IPS-18c (cell line): Measurements from ENCODE around the gene PBRM1.
A peak's percentile ranks its signal among the peaks of the same experiment; 100 is the strongest.

Source experiments
- H3K4me3 ChIP-seq: 2 replicates; pipeline ENCODE4 v1.7.0; 2013; ENCODE audit warnings: low read depth, mild to moderate bottlenecking, low read length, moderate library complexity; ENCODE audit not compliant: insufficient read depth
- H3K9me3 ChIP-seq: one replicate; pipeline ENCODE4 v1.6.1; 2013; ENCODE audit warnings: mild to moderate bottlenecking, low read length, moderate library complexity; ENCODE audit not compliant: control insufficient read depth, insufficient read depth

PBRM1 gene

GRCh38 chr3:52707585-52707984 lies 21.9 kb upstream of the PBRM1 start:
- H3K9me3 ChIP-seq, result no peaks in the 10 kb centered on the region
- no peak overlapping the region for H3K4me3 ChIP-seq

DNA sequence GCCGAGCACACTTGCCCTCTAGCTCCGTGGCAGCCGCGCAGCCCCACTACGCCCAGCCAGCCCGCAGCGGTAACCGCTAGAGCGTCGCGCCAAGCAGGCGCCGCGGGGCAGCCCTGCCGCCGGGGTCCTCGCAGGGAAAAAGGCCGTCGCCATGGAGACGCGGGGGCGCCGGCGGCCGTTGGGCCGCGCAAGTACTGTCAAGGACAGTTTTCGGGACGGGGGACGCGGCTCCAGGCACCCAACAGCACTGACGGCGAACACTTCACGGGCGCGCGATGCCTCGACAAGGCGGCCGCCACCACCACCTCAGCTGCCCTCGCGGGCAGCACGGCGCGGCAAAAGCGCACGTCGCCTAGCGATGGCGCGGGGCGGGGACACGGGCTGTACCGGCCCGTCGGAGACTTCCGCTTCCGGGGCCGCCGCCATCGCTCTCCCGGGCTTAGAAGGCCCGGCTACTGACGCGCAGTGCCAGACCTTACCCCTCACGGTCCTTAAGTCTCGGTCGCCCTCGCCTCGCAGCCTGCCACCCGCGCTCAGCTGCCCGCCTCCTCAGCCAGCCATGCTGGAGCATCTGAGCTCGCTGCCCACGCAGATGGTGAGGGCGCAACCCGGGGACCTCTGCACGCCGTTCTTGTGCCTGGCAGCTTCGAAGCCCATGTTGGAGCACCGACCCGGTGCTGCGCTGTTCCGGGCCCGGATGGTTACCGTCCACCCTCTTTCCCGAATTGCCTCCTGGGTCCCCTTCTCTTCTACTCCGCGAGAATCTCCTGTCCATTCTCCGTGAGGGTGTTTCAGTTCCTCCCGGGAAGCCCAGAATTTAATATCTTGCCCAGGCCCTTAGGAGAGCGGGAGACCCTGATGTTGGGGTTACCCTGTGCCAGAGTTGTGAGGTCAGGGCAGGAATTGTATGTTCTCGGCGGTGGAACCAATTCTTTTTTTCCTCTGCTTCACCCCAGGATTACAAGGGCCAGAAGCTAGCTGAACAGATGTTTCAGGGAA lies 20.3 kb upstream of the PBRM1 start, which contains the start of the genes GLT8D1 and SPCS1:
Gene GLT8D1 (minus strand): TSS at position 104 of the 999 bp plus-strand sequence. CDS start 5,331 bp downstream, outside the sequence.
Gene SPCS1 (plus strand): TSS at position 419 of the 999 bp plus-strand sequence. CDS start 141 bp downstream, at position 560.
- H3K4me3 ChIP-seq, result peak within 1 kb of the TSS; percentile 98
- no peaks in the 10 kb centered on the region for H3K9me3 ChIP-seq

DNA sequence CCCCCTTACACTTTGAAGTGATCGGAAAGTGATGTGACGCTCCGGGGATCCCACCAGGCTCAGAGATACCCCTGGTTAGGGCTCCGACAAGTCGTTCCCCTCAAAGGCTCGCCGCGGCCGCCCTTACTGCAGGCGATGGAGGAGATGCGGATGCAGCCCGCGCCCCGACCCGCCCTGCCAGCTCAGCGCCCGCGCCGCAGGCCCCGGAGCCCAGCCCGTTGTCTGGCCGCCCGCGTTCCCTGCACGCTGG lies 19.6 kb upstream of the PBRM1 start:
- Histone ChIP-seq H3K4me3 (peak overlapping the region; percentile 98), H3K9me3 (no peaks in the 10 kb centered on the region)

DNA sequence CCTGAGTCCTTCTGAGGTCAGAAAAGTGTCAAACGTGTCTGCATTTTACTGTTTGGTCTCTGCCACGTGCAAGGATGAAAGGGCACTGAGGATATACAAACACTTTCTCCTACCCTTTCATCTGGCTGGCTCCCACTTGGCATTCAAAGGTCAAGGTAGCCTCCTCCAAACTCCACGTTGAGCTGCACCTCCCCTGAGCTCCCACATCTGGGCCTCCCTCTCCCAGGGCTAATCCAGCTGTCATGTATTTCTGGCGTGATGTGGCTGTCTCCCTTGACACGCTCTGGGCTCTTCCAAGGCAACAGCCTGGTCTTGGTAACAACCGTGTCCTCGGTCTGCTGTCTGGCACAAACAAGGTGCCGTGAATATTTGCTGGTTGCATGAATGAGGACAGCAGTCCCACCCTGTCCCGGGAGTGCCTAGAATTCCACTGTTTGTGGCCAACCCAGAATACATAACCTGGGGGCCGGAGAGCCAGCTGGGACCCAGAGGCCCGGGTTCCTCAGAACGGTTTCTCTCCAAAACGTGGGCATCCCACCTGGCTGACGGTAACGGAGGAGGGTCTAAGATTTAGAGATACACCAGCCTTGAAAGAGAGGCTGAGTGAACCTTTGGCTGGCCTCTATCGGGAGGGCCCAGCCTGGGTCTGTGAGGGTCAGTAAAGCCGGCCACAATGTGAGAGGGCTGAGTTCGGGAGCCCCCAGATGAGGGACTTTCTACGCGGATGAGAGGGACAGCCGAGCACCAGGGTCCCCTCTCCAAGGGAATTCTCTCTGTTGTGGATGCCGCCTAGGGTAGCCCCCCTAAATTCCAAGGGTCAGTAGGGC lies 19.1 kb upstream of the PBRM1 start:
- Histone ChIP-seq H3K4me3 (peak overlapping the region; percentile 98), H3K9me3 (no peaks in the 10 kb centered on the region)

GRCh38 chr3:52703341-52703740 lies 17.6 kb upstream of the PBRM1 start:
- Histone ChIP-seq H3K9me3 (no peaks in the 10 kb centered on the region), H3K4me3 (no peak overlapping the region)

GRCh38 chr3:52697632-52697965 lies 11.9 kb upstream of the PBRM1 start:
- Histone ChIP-seq H3K4me3 (no peak overlapping the region), H3K9me3 (no peaks in the 10 kb centered on the region)

GRCh38 chr3:52696830-52697631 lies 11.3 kb upstream of the PBRM1 start:
- H3K4me3 ChIP-seq, result no peak overlapping the region
- no peaks in the 10 kb centered on the region for H3K9me3 ChIP-seq

GRCh38 chr3:52695798-52696671 lies 10.3 kb upstream of the PBRM1 start:
- no peak overlapping the region for H3K4me3 ChIP-seq
- H3K9me3 ChIP-seq, result no peaks in the 10 kb centered on the region

DNA sequence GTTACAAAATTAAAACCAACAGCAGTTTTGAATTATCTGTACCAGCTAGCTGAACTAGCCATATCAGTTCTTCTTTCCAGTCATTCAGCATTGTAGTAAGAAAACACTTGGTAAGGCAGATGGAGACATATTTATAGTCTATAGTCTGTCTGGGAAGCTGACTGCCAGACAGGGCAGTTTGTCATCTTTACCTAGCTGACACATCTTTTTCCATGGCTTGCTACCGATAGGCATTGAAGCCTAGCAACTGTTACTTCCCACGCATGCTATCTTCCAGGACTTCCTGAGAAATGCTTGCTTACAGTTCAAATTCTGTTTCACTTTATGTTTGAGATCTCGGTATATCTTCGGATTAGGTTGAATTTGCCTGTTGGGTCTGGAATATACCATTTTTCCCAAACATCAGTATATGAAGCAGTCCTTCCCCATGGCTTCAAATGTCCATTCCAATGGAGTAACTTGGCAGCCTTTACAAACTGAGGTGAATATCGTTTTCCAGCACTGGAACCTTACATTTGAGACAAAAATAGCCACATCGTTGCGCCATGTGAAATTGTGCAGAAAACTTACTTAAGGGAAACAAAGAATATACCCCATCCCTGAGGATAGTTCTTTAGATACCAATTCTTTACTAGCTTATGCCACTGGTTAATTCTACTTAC lies 8.9 kb upstream of the PBRM1 start:
- H3K4me3 ChIP-seq, result no peak overlapping the region
- H3K9me3 ChIP-seq, result no peaks in the 10 kb centered on the region

- no peaks in the 10 kb centered on the region for H3K9me3 ChIP-seq
- H3K4me3 ChIP-seq, result no peak overlapping the region
Measured at GRCh38 chr3:52693071-52693470, 7.4 kb upstream of the PBRM1 start.

DNA sequence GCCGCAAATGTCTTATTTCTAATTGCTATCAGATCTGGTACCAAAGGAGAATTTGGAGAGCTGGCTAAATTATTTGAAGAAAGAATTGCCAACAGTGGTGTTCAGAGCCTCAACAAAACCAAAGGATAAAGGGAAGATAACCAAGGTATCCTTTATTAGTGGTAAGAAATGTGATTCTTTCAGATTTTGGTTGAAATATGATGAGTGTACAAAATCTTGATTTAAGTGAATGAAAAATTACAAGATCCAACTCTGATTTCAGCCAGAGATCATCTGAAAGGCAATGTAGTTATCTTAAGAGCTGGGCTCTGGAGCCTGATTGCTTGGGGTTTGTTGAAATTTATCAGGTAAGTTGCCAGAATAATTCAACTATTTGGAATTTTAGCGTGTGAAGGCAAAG lies 4.8 kb upstream of the PBRM1 start:
- H3K9me3 ChIP-seq, result no peaks in the 10 kb centered on the region
- H3K4me3 ChIP-seq, result no peak overlapping the region

DNA sequence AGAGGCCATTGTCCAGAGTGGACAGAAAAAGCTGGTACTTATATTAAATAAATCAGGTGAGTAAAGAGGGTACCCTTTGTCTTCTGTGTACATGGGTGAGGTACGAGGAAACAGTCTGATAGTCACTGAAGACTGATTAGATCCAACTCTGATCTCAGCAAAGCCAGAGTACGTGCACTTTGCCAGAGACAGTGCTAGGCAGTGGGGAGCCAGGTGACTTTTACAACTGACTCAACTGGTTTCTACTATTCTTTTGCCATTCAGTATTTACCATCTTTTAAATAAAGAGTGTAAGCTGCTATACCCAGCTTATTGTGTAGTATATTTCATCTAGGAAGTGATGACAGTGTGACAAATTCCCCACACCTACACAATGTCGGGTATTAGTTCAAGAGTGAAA lies 3.4 kb upstream of the PBRM1 start:
- Histone ChIP-seq H3K4me3 (no peak overlapping the region), H3K9me3 (no peaks in the 10 kb centered on the region)

DNA sequence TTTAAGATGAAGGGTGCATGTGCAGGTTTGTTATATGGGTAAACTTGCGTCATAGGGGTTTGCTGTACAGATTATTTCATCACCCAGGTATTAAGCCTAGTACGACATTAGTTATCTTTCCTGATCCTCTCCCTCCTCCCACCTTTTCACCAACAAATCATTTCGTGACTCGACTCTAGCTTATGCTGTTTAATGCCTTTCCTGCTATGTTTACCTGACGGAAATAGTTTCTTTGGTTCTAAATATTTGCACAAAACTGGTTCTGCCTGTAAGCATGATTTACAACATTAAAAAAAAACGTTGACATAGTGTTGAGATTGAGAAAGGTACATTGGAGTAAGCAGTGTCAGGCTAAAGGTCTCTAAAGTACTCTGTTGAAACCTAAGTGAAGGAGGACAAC lies 2.6 kb upstream of the PBRM1 start:
- no peaks in the 10 kb centered on the region for H3K9me3 ChIP-seq
- H3K4me3 ChIP-seq, result no peak overlapping the region

- no peaks in the 10 kb centered on the region for H3K9me3 ChIP-seq
- H3K4me3 ChIP-seq, result peak overlapping the region; percentile 92
Measured at GRCh38 chr3:52685285-52685708, 416 bp downstream of the PBRM1 start.

- Histone ChIP-seq H3K9me3 (no peaks in the 10 kb centered on the region), H3K4me3 (no peak overlapping the region)
Measured at GRCh38 chr3:52684184-52684583, 1.5 kb downstream of the PBRM1 start.

- no peak overlapping the region for H3K4me3 ChIP-seq
Measured at GRCh38 chr3:52683611-52684010, 2.1 kb downstream of the PBRM1 start.

More at GRCh38 chr3:52683611-52684010, 2.1 kb downstream of the PBRM1 start:
- H3K9me3 ChIP-seq, result no peaks in the 10 kb centered on the region
